ENCODE results near the gene SNX33.

- TF ChIP-seq CTCF (conservative IDR thresholded peaks at IDR 0.05; ENCODE audit: low read length) (no peak), EZH2phosphoT487 (IDR thresholded peaks at IDR 0.05; ENCODE audit: borderline replicate concordance) (no peak)
Measured at GRCh38 chr15:75682181-75683135, 34.7 kb downstream of the SNX33 start.

Measured in Loucy (cell line).